Measurements from ENCODE around the gene CFB. TPM values are rescaled to one million over a fixed set of nuclear protein-coding genes. Genes with fewer than 3 reads are reported as not detected.

CFB gene
- total and polyA plus RNA-seq, 9 of the 15 experiments (the other 6 are each of a cell fraction or from before 2014, with no cell fraction given) = 0.08 to 0.91 (median 0.22) TPM; not detected in 4

GRCh38 chr6:31972709-31973350 lies 26.9 kb downstream of the CFB start (continued):
- TF ChIP-seq LEF1 (IDR thresholded peaks at IDR 0.05) (peak; percentile 52; the same call in 1 of the 2 replicates), ZNF449 (CRISPR knock-in tag; IDR thresholded peaks at IDR 0.05) (0 out of 2 replicates have a peak, but pooled peaks have one; percentile 37), ZNF41 (CRISPR knock-in tag; conservative IDR thresholded peaks at IDR 0.05) (no peak), ZNF696 (CRISPR knock-in tag; conservative IDR thresholded peaks at IDR 0.05) (no peak), KAT2B (IDR thresholded peaks at IDR 0.05; ENCODE audit: low read depth, low read length) (no peak), USF2 (CRISPR knock-in tag; IDR thresholded peaks at IDR 0.05) (no peak), ETV5 (CRISPR knock-in tag; IDR thresholded peaks at IDR 0.05; ENCODE audit: low read depth) (peak; percentile 49; the same call in 1 of the 2 replicates), ETV6 (IDR thresholded peaks at IDR 0.05; ENCODE audit: borderline replicate concordance in 1 of 2, low read depth in 2 of 2, low read length in 1 of 2) (no peak), ETV6 (CRISPR knock-in tag; IDR thresholded peaks at IDR 0.05; ENCODE audit: borderline replicate concordance) (0 out of 2 replicates have a peak, but pooled peaks have one; percentile 79), TAF9B (IDR thresholded peaks at IDR 0.05; ENCODE audit: partially characterized antibody) (peak; percentile 11), ZNF24 (IDR thresholded peaks at IDR 0.05) (no peak), FOXJ3 (CRISPR knock-in tag; IDR thresholded peaks at IDR 0.05) (no peak), ZNF785 (CRISPR knock-in tag; IDR thresholded peaks at IDR 0.05) (no peak), REST (IDR thresholded peaks at IDR 0.05; ENCODE audit: borderline replicate concordance) (no peak), REST (CRISPR knock-in tag; IDR thresholded peaks at IDR 0.05; ENCODE audit: low read depth) (peak; percentile 80; the same call in 1 of the 2 replicates), GTF2E2 (tag; IDR thresholded peaks at IDR 0.05) (no peak; the same call in 1 of the 2 replicates)
